ENCODE data around the gene ITGA4. TPM values are rescaled to one million over a fixed set of nuclear protein-coding genes. Genes with fewer than 3 reads are reported as not detected.

Gene ITGA4
- total RNA-seq, 1 donor from 2014 or later: 5.7 TPM

DNA sequence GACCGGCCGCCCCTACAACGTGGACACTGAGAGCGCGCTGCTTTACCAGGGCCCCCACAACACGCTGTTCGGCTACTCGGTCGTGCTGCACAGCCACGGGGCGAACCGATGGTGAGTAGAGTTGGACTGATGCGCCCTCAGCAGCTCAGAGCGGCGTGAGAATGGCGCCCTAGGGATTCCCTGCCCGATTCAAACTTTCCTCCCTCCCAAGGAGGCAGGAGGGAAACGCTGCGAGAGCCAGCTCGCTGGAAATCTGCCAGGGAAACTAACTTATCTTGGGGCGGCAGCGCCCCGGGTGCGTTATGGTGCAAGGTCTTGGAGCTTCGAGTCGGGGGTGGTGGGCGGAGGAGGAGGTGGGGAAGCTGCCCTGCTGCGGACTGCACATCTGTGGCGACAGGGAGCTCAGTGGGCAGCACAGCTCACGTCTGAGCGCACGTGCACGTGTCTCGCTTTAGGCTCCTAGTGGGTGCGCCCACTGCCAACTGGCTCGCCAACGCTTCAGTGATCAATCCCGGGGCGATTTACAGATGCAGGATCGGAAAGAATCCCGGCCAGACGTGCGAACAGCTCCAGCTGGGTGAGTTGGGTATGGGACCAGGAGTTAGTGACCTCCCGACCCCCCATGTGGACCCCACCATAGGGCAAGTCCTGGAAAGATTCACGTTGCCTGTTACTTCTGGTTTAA is 697 bp downstream of the ITGA4 start:
- DNase-seq (ENCODE audit: extremely low spot score, unreplicated experiment): peak; percentile 82
- H3K4me1 Mint-ChIP-seq (ENCODE audit: unreplicated experiment): peaks cover 25% of the 10 kb centered on the region
- H3K9me3 Mint-ChIP-seq (ENCODE audit: unreplicated experiment): no peaks in the 10 kb centered on the region
- no peaks in the 10 kb centered on the region for H3K36me3 Mint-ChIP-seq (ENCODE audit: unreplicated experiment)
- H3K27ac Mint-ChIP-seq (ENCODE audit: unreplicated experiment): peak overlapping the region; percentile 25
- peaks cover 4% of the 10 kb centered on the region for H3K27me3 Mint-ChIP-seq (ENCODE audit: unreplicated experiment)
- H3K4me3 Mint-ChIP-seq (ENCODE audit: unreplicated experiment): peak overlapping the region; percentile 78
- TF ChIP-seq, protein P1, sequence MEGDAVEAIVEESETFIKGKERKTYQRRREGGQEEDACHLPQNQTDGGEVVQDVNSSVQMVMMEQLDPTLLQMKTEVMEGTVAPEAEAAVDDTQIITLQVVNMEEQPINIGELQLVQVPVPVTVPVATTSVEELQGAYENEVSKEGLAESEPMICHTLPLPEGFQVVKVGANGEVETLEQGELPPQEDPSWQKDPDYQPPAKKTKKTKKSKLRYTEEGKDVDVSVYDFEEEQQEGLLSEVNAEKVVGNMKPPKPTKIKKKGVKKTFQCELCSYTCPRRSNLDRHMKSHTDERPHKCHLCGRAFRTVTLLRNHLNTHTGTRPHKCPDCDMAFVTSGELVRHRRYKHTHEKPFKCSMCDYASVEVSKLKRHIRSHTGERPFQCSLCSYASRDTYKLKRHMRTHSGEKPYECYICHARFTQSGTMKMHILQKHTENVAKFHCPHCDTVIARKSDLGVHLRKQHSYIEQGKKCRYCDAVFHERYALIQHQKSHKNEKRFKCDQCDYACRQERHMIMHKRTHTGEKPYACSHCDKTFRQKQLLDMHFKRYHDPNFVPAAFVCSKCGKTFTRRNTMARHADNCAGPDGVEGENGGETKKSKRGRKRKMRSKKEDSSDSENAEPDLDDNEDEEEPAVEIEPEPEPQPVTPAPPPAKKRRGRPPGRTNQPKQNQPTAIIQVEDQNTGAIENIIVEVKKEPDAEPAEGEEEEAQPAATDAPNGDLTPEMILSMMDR (IDR thresholded peaks at IDR 0.05): no peak

DNA sequence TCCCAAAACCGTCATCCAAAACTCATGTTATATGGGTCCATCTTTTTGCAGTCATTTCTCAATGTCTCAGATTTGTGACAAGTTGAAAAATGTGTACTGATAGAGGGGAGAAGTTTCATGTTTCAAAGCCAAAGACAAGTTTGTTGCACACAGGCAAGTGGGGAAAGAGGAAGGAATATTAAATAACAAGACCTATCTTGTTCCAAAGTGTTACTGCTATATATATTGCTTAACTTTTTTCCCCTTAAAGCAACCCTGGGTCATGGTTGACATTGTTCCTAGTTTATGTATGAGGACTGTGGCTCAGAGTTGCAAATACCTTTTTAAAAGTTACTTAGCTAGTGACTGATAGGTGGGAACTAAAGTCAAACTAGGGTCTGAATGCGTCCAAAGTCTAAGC is 1.7 kb downstream of the ITGA4 start:
- Mint-ChIP-seq H3K27ac (ENCODE audit: unreplicated experiment) (no peak overlapping the region), H3K4me3 (ENCODE audit: unreplicated experiment) (no peak overlapping the region), H3K9me3 (ENCODE audit: unreplicated experiment) (no peaks in the 10 kb centered on the region), H3K4me1 (ENCODE audit: unreplicated experiment) (peaks cover 25% of the 10 kb centered on the region), H3K27me3 (ENCODE audit: unreplicated experiment) (peaks cover 4% of the 10 kb centered on the region), H3K36me3 (ENCODE audit: unreplicated experiment) (no peaks in the 10 kb centered on the region)
- no peak for DNase-seq (ENCODE audit: extremely low spot score, unreplicated experiment)
- TF ChIP-seq, protein P1 (IDR thresholded peaks at IDR 0.05): no peak

DNA sequence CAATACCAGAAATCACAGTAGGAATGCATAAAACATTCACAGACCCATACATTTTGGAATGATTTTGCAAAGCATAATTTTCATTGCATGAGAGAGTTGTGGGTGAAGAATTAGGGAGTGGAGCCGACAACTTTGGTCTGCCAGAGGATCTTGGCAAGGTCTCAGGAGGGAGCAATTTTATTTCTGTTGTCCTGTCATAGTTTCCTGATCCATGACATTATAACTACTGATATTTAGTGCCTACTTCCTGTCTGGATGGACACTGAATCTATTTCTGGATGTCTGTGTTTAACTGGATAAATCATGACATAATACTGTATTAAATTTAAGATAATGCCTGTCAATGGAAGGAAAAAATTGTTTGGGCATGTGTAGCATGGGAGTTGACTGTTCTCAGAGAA is 2.4 kb downstream of the ITGA4 start:
- no peak overlapping the region for H3K27ac Mint-ChIP-seq (ENCODE audit: unreplicated experiment)
- no peaks in the 10 kb centered on the region for H3K36me3 Mint-ChIP-seq (ENCODE audit: unreplicated experiment)
- peaks cover 4% of the 10 kb centered on the region for H3K27me3 Mint-ChIP-seq (ENCODE audit: unreplicated experiment)
- H3K9me3 Mint-ChIP-seq (ENCODE audit: unreplicated experiment): no peaks in the 10 kb centered on the region
- no peak overlapping the region for H3K4me3 Mint-ChIP-seq (ENCODE audit: unreplicated experiment)
- H3K4me1 Mint-ChIP-seq (ENCODE audit: unreplicated experiment): peaks cover 25% of the 10 kb centered on the region
- DNase-seq (ENCODE audit: extremely low spot score, unreplicated experiment): no peak
- TF ChIP-seq, protein P1 (IDR thresholded peaks at IDR 0.05): no peak

DNA sequence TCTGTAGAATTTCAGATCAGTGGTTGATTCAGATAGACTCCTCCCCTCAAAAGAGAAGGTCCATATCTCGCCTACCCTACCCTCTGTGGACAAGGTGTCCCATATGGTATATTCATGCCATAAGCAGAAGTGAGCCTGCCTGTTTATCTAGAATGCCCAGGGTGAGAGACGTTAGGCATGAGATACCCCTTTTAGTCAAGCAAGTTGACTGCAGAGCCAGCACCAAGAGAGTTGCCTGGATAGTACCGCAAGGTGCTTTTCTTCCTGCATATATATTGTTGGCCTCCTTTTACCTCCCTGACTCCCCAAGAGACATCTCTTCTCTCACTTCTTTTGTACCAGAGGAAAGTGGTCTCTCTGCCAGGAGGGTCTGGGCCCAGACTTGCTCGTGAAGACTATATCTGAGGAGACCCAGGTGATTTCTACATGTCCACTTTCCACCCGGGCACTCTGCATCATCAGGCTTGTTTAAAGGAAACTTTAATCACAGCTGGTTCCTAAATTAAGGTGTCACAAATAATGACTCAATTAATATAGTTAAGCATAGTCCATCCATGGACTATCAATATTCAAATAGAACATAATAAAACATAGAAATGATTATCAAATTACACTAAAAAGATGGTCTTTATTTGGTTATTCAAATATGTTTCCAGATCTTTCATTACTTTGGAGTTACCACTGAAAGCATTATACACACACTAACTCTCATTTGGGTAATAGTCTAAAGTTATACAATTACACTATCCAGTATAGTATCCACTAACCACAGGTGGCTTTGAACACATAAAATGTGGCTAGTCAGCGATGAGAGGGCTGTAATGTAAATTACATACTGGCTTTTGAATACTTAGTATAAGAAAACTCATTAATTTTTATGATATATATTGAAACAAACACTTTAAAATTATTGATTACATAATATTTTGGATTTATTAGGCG is 4.1 kb downstream of the ITGA4 start:
- no peaks in the 10 kb centered on the region for H3K9me3 Mint-ChIP-seq (ENCODE audit: unreplicated experiment)
- peaks cover 24% of the 10 kb centered on the region for H3K4me1 Mint-ChIP-seq (ENCODE audit: unreplicated experiment)
- H3K27ac Mint-ChIP-seq (ENCODE audit: unreplicated experiment): no peak overlapping the region
- H3K27me3 Mint-ChIP-seq (ENCODE audit: unreplicated experiment): no peaks in the 10 kb centered on the region
- no peaks in the 10 kb centered on the region for H3K36me3 Mint-ChIP-seq (ENCODE audit: unreplicated experiment)
- TF ChIP-seq, protein P1 (IDR thresholded peaks at IDR 0.05): no peak
- DNase-seq (ENCODE audit: extremely low spot score, unreplicated experiment): no peak
- no peak overlapping the region for H3K4me3 Mint-ChIP-seq (ENCODE audit: unreplicated experiment)

DNA sequence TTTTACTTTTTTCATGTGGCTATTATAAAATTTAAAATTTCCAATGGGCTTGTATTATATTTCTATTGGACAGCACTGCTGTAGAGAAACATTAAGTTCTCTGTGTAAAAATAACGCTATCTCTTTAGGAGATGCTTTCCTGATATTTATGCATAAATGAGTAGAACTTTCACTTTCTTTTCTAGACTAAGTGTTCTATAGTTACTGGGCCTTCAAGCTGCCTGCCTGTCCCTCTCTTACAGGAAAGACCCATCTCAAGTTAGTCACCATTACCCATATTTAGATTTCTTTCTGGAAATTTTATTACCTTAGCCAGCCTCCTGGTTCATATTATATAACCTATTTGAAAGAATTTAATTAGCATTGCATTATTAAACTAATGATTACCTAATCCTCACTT is 4.8 kb downstream of the ITGA4 start:
- TF ChIP-seq, protein P1 (IDR thresholded peaks at IDR 0.05): no peak
- H3K4me1 Mint-ChIP-seq (ENCODE audit: unreplicated experiment): peaks cover 17% of the 10 kb centered on the region
- H3K27me3 Mint-ChIP-seq (ENCODE audit: unreplicated experiment): no peaks in the 10 kb centered on the region
- H3K36me3 Mint-ChIP-seq (ENCODE audit: unreplicated experiment): no peaks in the 10 kb centered on the region
- no peak for DNase-seq (ENCODE audit: extremely low spot score, unreplicated experiment)
- no peak overlapping the region for H3K4me3 Mint-ChIP-seq (ENCODE audit: unreplicated experiment)
- no peaks in the 10 kb centered on the region for H3K9me3 Mint-ChIP-seq (ENCODE audit: unreplicated experiment)
- peak overlapping the region; percentile 33 for H3K27ac Mint-ChIP-seq (ENCODE audit: unreplicated experiment)

All from osteocyte (in vitro differentiated cells).